ENCODE results near the gene ARHGAP5. TPM values are rescaled to one million over a fixed set of nuclear protein-coding genes. Genes with fewer than 3 reads are reported as not detected.

ARHGAP5 gene
- total RNA-seq, 1 experiment from 2014 or later, result 114 TPM

DNA sequence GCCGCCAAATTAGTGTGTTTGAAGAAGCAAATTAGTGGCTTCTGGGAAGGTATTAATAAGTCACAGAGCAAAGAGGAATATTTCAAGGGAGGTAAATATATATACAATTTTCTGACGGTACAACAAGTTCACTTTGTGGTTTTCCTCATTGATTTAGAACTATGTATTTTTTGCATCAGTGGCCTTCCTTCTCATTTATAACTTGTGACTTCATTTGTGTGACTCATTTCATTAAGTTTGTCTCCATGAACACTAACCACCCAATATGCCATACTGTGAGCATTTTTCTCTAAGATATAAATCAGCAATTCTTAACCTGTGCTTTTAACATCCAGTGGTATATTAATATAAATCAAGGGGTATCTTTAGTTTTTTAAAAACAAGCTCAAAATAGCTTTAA, 29.3 kb upstream of the ARHGAP5 start:
- no peaks in the 10 kb centered on the region for H3K27me3 ChIP-seq (ENCODE audit: low read length)
- no peak overlapping the region for H3K4me2 ChIP-seq (ENCODE audit: low read depth, low read length, poor library complexity, severe bottlenecking)
- no peak overlapping the region for H3K9ac ChIP-seq (ENCODE audit: low read length)
- no peak overlapping the region for H2AFZ ChIP-seq (ENCODE audit: low read length)
- H3K4me1 ChIP-seq (ENCODE audit: low read length), result peaks cover 20% of the 10 kb centered on the region
- no peaks in the 10 kb centered on the region for H3K9me2 ChIP-seq (replicated peaks; ENCODE audit: insufficient read depth, low read length)
- H4K20me1 ChIP-seq (ENCODE audit: insufficient read depth, low read depth, low read length), result no peaks in the 10 kb centered on the region
- H3K27ac ChIP-seq (ENCODE audit: low read length), result no peak overlapping the region
- H3K4me3 ChIP-seq (ENCODE audit: low read length), result no peak overlapping the region
- no peaks in the 10 kb centered on the region for H3K9me3 ChIP-seq (ENCODE audit: low read length)
- H3K36me3 ChIP-seq (ENCODE audit: insufficient read depth, low read length), result no peaks in the 10 kb centered on the region
- no peaks in the 10 kb centered on the region for H3K79me2 ChIP-seq (ENCODE audit: low read length)
- no peak for DNase-seq

DNA sequence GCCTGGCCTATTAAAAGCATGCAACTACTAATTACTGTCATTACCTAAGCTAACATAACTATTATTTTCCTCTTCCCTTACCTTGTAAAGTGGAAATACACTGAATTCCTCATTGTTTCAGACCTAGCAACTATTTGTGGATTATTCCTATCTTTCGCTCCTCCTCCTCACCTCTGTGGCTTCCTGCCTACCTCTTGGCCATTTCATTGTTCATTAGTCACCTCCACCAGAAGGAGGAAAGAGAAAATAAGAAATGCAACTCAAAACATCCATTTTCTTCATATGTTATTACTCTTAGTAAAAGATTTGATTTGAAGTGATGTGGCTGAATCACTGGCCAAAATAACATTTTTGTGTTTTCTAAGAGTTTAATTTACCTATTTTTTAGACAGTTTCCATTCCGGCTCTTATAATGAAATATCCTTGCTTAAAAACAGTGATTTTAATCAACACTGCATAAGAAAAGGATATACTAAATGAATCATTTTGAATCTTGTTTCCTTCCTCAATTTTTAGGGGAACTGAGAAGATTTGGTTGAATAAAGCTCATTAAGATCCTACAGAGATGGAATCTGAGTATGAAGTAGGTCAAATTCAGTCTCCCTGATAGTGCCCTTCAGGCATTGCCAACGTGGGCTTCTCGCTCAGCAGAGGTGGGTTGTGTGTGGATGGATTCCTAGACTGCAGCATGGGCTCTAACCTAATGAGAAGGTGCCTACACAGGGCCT, 27.6 kb upstream of the ARHGAP5 start:
- H3K9me3 ChIP-seq (ENCODE audit: low read length), result no peaks in the 10 kb centered on the region
- peaks cover 20% of the 10 kb centered on the region for H3K4me1 ChIP-seq (ENCODE audit: low read length)
- no peaks in the 10 kb centered on the region for H3K9me2 ChIP-seq (replicated peaks; ENCODE audit: insufficient read depth, low read length)
- H3K36me3 ChIP-seq (ENCODE audit: insufficient read depth, low read length), result no peaks in the 10 kb centered on the region
- H4K20me1 ChIP-seq (ENCODE audit: insufficient read depth, low read depth, low read length), result no peaks in the 10 kb centered on the region
- no peak overlapping the region for H3K9ac ChIP-seq (ENCODE audit: low read length)
- no peaks in the 10 kb centered on the region for H3K79me2 ChIP-seq (ENCODE audit: low read length)
- H3K27ac ChIP-seq (ENCODE audit: low read length), result no peak overlapping the region
- H3K4me3 ChIP-seq (ENCODE audit: low read length), result no peak overlapping the region
- H2AFZ ChIP-seq (ENCODE audit: low read length), result no peak overlapping the region
- H3K27me3 ChIP-seq (ENCODE audit: low read length), result no peaks in the 10 kb centered on the region
- no peak for DNase-seq
- no peak overlapping the region for H3K4me2 ChIP-seq (ENCODE audit: low read depth, low read length, poor library complexity, severe bottlenecking)

DNA sequence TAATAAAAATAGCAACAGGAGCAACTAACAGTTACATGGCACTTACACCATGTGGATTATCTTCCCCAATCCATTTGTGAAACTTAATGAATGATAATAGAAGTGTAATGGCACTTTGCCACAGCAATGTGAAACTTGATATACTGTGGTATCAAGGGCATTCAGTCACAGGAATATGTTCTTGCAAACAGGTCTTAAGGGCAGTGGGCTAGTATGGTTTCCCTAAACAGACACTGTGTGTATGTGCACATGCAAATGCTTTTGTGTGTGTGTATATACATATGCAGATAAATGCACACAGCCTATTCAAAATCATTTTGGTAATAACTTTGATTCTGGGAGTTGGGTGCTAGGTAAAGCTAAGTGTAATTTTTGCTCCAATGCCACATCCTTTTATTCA, 26.2 kb upstream of the ARHGAP5 start:
- Histone ChIP-seq H3K4me2 (ENCODE audit: low read depth, low read length, poor library complexity, severe bottlenecking) (no peak overlapping the region), H3K27ac (ENCODE audit: low read length) (no peak overlapping the region), H3K9me3 (ENCODE audit: low read length) (no peaks in the 10 kb centered on the region), H3K79me2 (ENCODE audit: low read length) (no peaks in the 10 kb centered on the region), H3K27me3 (ENCODE audit: low read length) (no peaks in the 10 kb centered on the region), H3K4me1 (ENCODE audit: low read length) (peaks cover 20% of the 10 kb centered on the region), H3K9ac (ENCODE audit: low read length) (no peak overlapping the region), H3K9me2 (replicated peaks; ENCODE audit: insufficient read depth, low read length) (no peaks in the 10 kb centered on the region), H3K36me3 (ENCODE audit: insufficient read depth, low read length) (no peaks in the 10 kb centered on the region), H3K4me3 (ENCODE audit: low read length) (no peak overlapping the region), H2AFZ (ENCODE audit: low read length) (no peak overlapping the region), H4K20me1 (ENCODE audit: insufficient read depth, low read depth, low read length) (no peaks in the 10 kb centered on the region)
- DNase-seq, result no peak

DNA sequence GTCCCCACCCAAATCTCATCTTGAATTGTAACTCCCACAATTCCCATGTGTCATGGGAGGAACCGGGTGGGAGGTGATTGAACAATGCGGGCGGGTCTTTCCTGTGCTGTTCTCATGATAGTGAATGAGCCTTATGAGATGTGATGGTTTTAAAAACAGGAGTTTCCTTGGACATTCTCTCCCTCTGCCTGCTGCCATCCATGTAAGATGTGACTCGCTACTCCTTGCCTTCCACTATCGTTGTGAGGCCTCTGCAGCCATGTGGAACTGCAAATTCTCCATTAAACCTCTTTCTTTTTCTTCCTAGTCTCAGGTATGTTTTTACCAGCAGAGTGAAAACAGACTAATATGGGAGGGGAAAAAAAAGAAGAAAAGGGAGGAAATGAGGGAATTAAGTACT, 22.6 kb upstream of the ARHGAP5 start:
- Histone ChIP-seq H3K4me2 (ENCODE audit: low read depth, low read length, poor library complexity, severe bottlenecking) (no peak overlapping the region), H3K27ac (ENCODE audit: low read length) (no peak overlapping the region), H3K27me3 (ENCODE audit: low read length) (no peaks in the 10 kb centered on the region), H3K9me3 (ENCODE audit: low read length) (no peaks in the 10 kb centered on the region), H3K9ac (ENCODE audit: low read length) (no peak overlapping the region), H3K4me1 (ENCODE audit: low read length) (peaks cover 4% of the 10 kb centered on the region), H3K36me3 (ENCODE audit: insufficient read depth, low read length) (no peaks in the 10 kb centered on the region), H3K79me2 (ENCODE audit: low read length) (no peaks in the 10 kb centered on the region), H4K20me1 (ENCODE audit: insufficient read depth, low read depth, low read length) (no peaks in the 10 kb centered on the region), H3K9me2 (replicated peaks; ENCODE audit: insufficient read depth, low read length) (no peaks in the 10 kb centered on the region), H3K4me3 (ENCODE audit: low read length) (no peak overlapping the region), H2AFZ (ENCODE audit: low read length) (no peak overlapping the region)
- no peak for DNase-seq

DNA sequence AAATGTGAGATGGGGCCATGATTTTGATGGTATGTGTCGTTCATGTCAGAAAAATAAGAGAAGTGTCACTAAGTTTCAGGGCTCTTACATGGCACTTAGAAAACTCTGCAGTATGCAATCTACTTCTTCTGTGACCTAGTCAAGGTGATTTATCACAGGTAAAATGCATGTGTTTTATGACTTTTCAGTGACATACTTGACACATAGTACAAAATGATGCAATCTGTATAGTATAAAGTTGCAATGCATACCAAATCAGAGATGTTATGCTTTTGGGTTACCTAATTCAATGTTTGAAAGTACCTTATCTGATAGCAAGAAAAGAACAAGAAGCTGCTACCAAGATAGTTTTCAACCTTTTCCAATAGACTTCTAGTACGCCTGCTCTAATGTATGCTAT, 21.9 kb upstream of the ARHGAP5 start:
- Histone ChIP-seq H3K4me3 (ENCODE audit: low read length) (no peak overlapping the region), H4K20me1 (ENCODE audit: insufficient read depth, low read depth, low read length) (no peaks in the 10 kb centered on the region), H3K4me1 (ENCODE audit: low read length) (peaks cover 4% of the 10 kb centered on the region), H3K9ac (ENCODE audit: low read length) (no peak overlapping the region), H3K27me3 (ENCODE audit: low read length) (no peaks in the 10 kb centered on the region), H3K9me3 (ENCODE audit: low read length) (no peaks in the 10 kb centered on the region), H3K36me3 (ENCODE audit: insufficient read depth, low read length) (no peaks in the 10 kb centered on the region), H3K27ac (ENCODE audit: low read length) (no peak overlapping the region), H3K4me2 (ENCODE audit: low read depth, low read length, poor library complexity, severe bottlenecking) (no peak overlapping the region), H3K9me2 (replicated peaks; ENCODE audit: insufficient read depth, low read length) (no peaks in the 10 kb centered on the region), H3K79me2 (ENCODE audit: low read length) (no peaks in the 10 kb centered on the region), H2AFZ (ENCODE audit: low read length) (no peak overlapping the region)
- DNase-seq, result no peak

DNA sequence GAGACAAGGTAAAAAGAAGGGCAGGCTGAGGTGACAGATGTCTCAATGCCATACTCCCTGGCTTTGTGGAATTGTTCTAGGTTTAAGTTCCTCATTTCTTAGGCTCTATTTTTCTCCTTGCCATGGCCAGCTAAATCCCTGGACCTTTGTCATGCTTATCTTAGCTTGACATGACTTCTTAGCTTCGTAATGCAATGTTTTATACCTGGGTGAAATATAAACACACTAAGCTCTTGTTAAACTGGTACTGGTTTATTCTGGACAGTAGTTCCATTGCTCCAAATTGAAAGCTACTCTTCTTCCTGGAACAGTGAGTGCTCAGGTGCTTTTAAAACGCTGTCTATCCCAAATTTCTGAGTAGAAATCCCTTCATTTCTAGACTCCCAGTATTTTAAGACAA, 17.4 kb upstream of the ARHGAP5 start:
- no peak for DNase-seq
- Histone ChIP-seq H3K27me3 (ENCODE audit: low read length) (no peaks in the 10 kb centered on the region), H4K20me1 (ENCODE audit: insufficient read depth, low read depth, low read length) (no peaks in the 10 kb centered on the region), H3K9me2 (replicated peaks; ENCODE audit: insufficient read depth, low read length) (no peaks in the 10 kb centered on the region), H3K4me2 (ENCODE audit: low read depth, low read length, poor library complexity, severe bottlenecking) (no peak overlapping the region), H3K4me3 (ENCODE audit: low read length) (no peak overlapping the region), H3K36me3 (ENCODE audit: insufficient read depth, low read length) (no peaks in the 10 kb centered on the region), H2AFZ (ENCODE audit: low read length) (no peak overlapping the region), H3K9ac (ENCODE audit: low read length) (no peak overlapping the region), H3K27ac (ENCODE audit: low read length) (no peak overlapping the region), H3K4me1 (ENCODE audit: low read length) (no peaks in the 10 kb centered on the region), H3K79me2 (ENCODE audit: low read length) (no peaks in the 10 kb centered on the region), H3K9me3 (ENCODE audit: low read length) (no peaks in the 10 kb centered on the region)

DNA sequence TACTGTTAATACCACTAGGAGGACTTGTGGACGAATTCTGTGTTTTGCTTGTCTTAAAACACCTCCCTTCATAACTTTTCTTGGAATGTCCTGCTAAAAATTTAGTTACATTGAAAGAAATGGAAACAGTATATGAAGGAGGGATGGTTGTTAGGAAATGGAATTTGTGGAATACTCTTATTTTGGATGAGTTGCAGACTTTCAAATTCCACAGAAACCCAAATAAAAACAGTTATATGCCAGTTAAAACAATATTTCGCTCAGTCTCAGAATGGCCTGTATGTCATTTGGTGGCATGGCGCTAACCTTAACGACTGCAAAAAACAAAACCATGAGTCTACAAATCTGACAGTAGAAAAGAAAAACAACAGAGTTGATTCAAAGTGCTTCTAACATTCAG, 12.2 kb upstream of the ARHGAP5 start:
- DNase-seq, result no peak
- H3K36me3 ChIP-seq (ENCODE audit: insufficient read depth, low read length), result no peaks in the 10 kb centered on the region

DNA sequence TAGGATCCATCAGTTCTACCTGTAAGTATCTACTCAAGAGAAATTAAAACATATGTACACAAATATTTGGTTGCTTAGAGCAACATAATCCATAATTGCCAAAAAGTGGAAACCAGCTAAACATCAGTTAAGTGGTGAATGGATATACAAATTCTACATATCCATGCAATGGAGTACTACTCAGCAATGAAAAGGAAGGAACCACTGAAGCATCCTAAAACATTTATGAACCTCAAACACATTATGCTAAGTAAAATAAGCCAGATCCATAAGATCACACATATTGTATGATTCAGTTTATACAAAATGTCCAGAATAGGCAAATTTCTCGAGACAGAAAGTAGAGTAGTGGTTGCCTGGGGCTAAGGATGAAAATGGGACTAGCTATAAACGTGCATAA, 8.4 kb upstream of the ARHGAP5 start:
- Histone ChIP-seq H3K27ac (ENCODE audit: low read length) (no peak overlapping the region), H4K20me1 (ENCODE audit: insufficient read depth, low read depth, low read length) (no peaks in the 10 kb centered on the region), H3K4me1 (ENCODE audit: low read length) (peaks cover 1% of the 10 kb centered on the region), H3K4me2 (ENCODE audit: low read depth, low read length, poor library complexity, severe bottlenecking) (no peak overlapping the region), H3K9me2 (replicated peaks; ENCODE audit: insufficient read depth, low read length) (no peaks in the 10 kb centered on the region), H3K4me3 (ENCODE audit: low read length) (no peak overlapping the region), H3K27me3 (ENCODE audit: low read length) (no peaks in the 10 kb centered on the region), H3K36me3 (ENCODE audit: insufficient read depth, low read length) (no peaks in the 10 kb centered on the region), H2AFZ (ENCODE audit: low read length) (no peak overlapping the region), H3K9me3 (ENCODE audit: low read length) (no peaks in the 10 kb centered on the region), H3K9ac (ENCODE audit: low read length) (no peak overlapping the region), H3K79me2 (ENCODE audit: low read length) (no peaks in the 10 kb centered on the region)
- no peak for DNase-seq

More for the DNA sequence above, 12.2 kb upstream of the ARHGAP5 start:
- no peak overlapping the region for H3K4me2 ChIP-seq (ENCODE audit: low read depth, low read length, poor library complexity, severe bottlenecking)
- H3K27me3 ChIP-seq (ENCODE audit: low read length), result no peaks in the 10 kb centered on the region
- no peak overlapping the region for H2AFZ ChIP-seq (ENCODE audit: low read length)
- H3K79me2 ChIP-seq (ENCODE audit: low read length), result no peaks in the 10 kb centered on the region
- no peak overlapping the region for H3K27ac ChIP-seq (ENCODE audit: low read length)
- no peaks in the 10 kb centered on the region for H4K20me1 ChIP-seq (ENCODE audit: insufficient read depth, low read depth, low read length)
- no peaks in the 10 kb centered on the region for H3K4me1 ChIP-seq (ENCODE audit: low read length)
- no peaks in the 10 kb centered on the region for H3K9me2 ChIP-seq (replicated peaks; ENCODE audit: insufficient read depth, low read length)
- H3K9ac ChIP-seq (ENCODE audit: low read length), result no peak overlapping the region
- H3K4me3 ChIP-seq (ENCODE audit: low read length), result no peak overlapping the region
- no peaks in the 10 kb centered on the region for H3K9me3 ChIP-seq (ENCODE audit: low read length)
